ENCODE results near the gene PLCG2. TPM values are rescaled to one million over a fixed set of nuclear protein-coding genes. Genes with fewer than 3 reads are reported as not detected.

Gene PLCG2
- total RNA-seq, 1 donor from 2014 or later: 5.7 TPM

GRCh38 chr16:81946206-81946605, 167.1 kb downstream of the PLCG2 start:
- no peaks in the 10 kb centered on the region for H3K4me1 Mint-ChIP-seq
- no peak overlapping the region for H3K4me3 Mint-ChIP-seq
- peaks cover 7% of the 10 kb centered on the region for H3K9me3 Mint-ChIP-seq
- DNase-seq (ENCODE audit: low spot score in 2 of 2, unreplicated experiment in 2 of 2): no peak
- TF ChIP-seq, protein P1, sequence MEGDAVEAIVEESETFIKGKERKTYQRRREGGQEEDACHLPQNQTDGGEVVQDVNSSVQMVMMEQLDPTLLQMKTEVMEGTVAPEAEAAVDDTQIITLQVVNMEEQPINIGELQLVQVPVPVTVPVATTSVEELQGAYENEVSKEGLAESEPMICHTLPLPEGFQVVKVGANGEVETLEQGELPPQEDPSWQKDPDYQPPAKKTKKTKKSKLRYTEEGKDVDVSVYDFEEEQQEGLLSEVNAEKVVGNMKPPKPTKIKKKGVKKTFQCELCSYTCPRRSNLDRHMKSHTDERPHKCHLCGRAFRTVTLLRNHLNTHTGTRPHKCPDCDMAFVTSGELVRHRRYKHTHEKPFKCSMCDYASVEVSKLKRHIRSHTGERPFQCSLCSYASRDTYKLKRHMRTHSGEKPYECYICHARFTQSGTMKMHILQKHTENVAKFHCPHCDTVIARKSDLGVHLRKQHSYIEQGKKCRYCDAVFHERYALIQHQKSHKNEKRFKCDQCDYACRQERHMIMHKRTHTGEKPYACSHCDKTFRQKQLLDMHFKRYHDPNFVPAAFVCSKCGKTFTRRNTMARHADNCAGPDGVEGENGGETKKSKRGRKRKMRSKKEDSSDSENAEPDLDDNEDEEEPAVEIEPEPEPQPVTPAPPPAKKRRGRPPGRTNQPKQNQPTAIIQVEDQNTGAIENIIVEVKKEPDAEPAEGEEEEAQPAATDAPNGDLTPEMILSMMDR (IDR thresholded peaks at IDR 0.05; ENCODE audit: unreplicated experiment): no peak
- no peaks in the 10 kb centered on the region for H3K36me3 Mint-ChIP-seq
- no peaks in the 10 kb centered on the region for H3K27me3 Mint-ChIP-seq (ENCODE audit: low read depth)
- H3K27ac Mint-ChIP-seq: no peak overlapping the region

DNA sequence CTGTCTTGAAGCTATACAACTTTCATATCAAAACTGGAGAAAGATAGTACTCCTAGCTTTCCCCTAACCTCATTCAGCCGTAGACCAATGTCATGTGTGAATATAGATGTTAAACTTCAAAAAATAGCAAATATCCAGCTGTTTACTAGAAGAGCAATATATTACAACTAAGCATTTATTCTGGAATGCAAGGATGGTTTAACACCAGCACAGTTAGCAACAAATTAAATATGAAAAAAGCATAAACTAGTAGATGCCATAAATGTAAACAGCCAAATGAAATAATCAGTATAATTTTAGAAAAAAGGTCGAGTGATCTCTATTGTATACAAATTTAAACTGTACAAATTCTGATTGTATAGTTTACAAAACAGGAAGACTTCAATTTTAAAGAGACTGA, 172.5 kb downstream of the PLCG2 start:
- Mint-ChIP-seq H3K4me1 (no peaks in the 10 kb centered on the region), H3K27me3 (ENCODE audit: low read depth) (no peaks in the 10 kb centered on the region), H3K27ac (no peak overlapping the region), H3K9me3 (peaks cover 27% of the 10 kb centered on the region), H3K36me3 (peaks cover 6% of the 10 kb centered on the region), H3K4me3 (no peak overlapping the region)
- TF ChIP-seq, protein P1 (IDR thresholded peaks at IDR 0.05; ENCODE audit: unreplicated experiment): no peak
- DNase-seq (ENCODE audit: low spot score in 2 of 2, unreplicated experiment in 2 of 2): no peak

GRCh38 chr16:81956213-81956948, 177.3 kb downstream of the PLCG2 start:
- DNase-seq (ENCODE audit: low spot score in 2 of 2, unreplicated experiment in 2 of 2): no peak
- peaks cover 6% of the 10 kb centered on the region for H3K36me3 Mint-ChIP-seq
- H3K27me3 Mint-ChIP-seq (ENCODE audit: low read depth): no peaks in the 10 kb centered on the region
- H3K9me3 Mint-ChIP-seq: peaks cover 18% of the 10 kb centered on the region
- H3K4me3 Mint-ChIP-seq: no peak overlapping the region
- TF ChIP-seq, protein P1 (IDR thresholded peaks at IDR 0.05; ENCODE audit: unreplicated experiment): no peak
- no peak overlapping the region for H3K27ac Mint-ChIP-seq
- H3K4me1 Mint-ChIP-seq: no peaks in the 10 kb centered on the region

DNA sequence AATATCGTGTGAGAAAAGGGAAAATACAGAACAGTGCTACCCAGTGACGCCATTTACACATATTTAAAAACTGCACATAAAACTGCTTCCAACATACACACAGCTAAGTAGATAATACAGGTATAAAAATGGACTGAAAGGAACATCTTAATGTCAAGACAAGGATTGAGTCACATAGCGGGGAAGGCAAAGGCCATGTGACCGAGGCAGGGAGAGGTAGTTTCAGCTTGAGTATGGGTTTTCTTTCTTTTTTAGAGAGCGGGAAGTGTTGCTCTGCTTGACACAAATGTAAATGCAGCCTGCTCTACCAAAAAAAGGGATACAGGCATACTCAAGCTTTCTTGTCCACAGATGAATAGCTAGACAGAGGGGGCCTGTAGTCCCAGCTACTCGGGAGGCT, 185.7 kb downstream of the PLCG2 start:
- Mint-ChIP-seq H3K4me1 (no peaks in the 10 kb centered on the region), H3K27ac (no peak overlapping the region)

DNA sequence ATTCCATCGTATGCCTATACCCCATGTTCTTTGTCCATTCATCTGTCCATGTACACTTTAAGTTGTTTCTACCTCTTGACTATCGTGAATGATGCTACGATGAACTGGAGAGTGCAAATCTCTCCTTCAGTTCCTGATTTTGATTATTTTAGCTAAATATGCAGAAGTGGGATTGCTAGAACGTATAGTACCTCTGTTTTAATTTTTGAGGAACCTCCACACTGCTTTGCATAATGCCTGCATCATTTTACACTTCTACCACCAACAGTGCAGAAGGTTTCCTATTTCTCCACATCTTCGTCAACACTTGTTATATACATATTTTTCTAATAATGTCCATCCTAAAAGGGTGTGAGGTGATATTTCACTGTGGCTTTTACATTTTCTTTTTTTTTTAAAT, 188.3 kb downstream of the PLCG2 start:
- Mint-ChIP-seq H3K9me3 (peaks cover 44% of the 10 kb centered on the region), H3K36me3 (no peaks in the 10 kb centered on the region), H3K27me3 (ENCODE audit: low read depth) (peaks cover 2% of the 10 kb centered on the region), H3K4me3 (no peak overlapping the region), H3K4me1 (no peaks in the 10 kb centered on the region), H3K27ac (no peak overlapping the region)
- TF ChIP-seq, protein P1 (IDR thresholded peaks at IDR 0.05; ENCODE audit: unreplicated experiment): no peak
- DNase-seq (ENCODE audit: low spot score in 2 of 2, unreplicated experiment in 2 of 2): no peak

More for the DNA sequence above, 185.7 kb downstream of the PLCG2 start:
- Mint-ChIP-seq H3K27me3 (ENCODE audit: low read depth) (peaks cover 2% of the 10 kb centered on the region), H3K4me3 (no peak overlapping the region), H3K36me3 (no peaks in the 10 kb centered on the region), H3K9me3 (peaks cover 27% of the 10 kb centered on the region)
- DNase-seq (ENCODE audit: low spot score in 2 of 2, unreplicated experiment in 2 of 2): no peak
- TF ChIP-seq, protein P1 (IDR thresholded peaks at IDR 0.05; ENCODE audit: unreplicated experiment): no peak

Data from mesothelial cell of epicardium (in vitro differentiated cells).